ENCODE results near the gene GTF2H1. TPM values are rescaled to one million over a fixed set of nuclear protein-coding genes. Genes with fewer than 3 reads are reported as not detected.

GTF2H1 gene
- total RNA-seq, 1 experiment from 2014 or later: 39.4 TPM

GRCh38 chr11:18361154-18361553, 38.8 kb downstream of the GTF2H1 start:
- DNase-seq: no peak
- no peak overlapping the region for H3K27ac Mint-ChIP-seq
- no peaks in the 10 kb centered on the region for H3K23me2 ChIP-seq (ENCODE audit: insufficient read length, low read depth, low read length, poor library complexity, severe bottlenecking)
- H3K27me3 Mint-ChIP-seq (ENCODE audit: low read depth): no peaks in the 10 kb centered on the region
- no peak overlapping the region for H2BK120ac ChIP-seq (ENCODE audit: low read depth, low read length, poor library complexity, severe bottlenecking)
- no peaks in the 10 kb centered on the region for H3K79me2 ChIP-seq (ENCODE audit: insufficient read depth, low read length)
- H3K14ac ChIP-seq (ENCODE audit: insufficient read depth, low read length): no peak overlapping the region
- no peak overlapping the region for H3T11ph ChIP-seq (ENCODE audit: low read length)
- H2AFZ ChIP-seq (ENCODE audit: low read length): no peak overlapping the region
- H3K79me1 ChIP-seq (ENCODE audit: insufficient read depth, low read depth, low read length, poor library complexity, severe bottlenecking): no peaks in the 10 kb centered on the region
- H4K20me1 ChIP-seq (ENCODE audit: control insufficient read depth, insufficient read depth, insufficient read length): no peaks in the 10 kb centered on the region
- H3K9me3 ChIP-seq (ENCODE audit: control insufficient read depth, low read depth, low read length): no peaks in the 10 kb centered on the region
- H3K56ac ChIP-seq (ENCODE audit: insufficient read length, low read depth, low read length): no peak overlapping the region
- H3K27ac ChIP-seq (ENCODE audit: insufficient read length, low read depth, low read length): no peak overlapping the region
- H3K18ac ChIP-seq (ENCODE audit: insufficient read length, low read depth, low read length): no peak overlapping the region
- H4K5ac ChIP-seq (ENCODE audit: insufficient read length, low read depth, low read length): no peak overlapping the region
- WGBS (ENCODE audit: extremely low coverage, insufficient read length, low lambda C conversion rate): no CpG with 5 or more reads among the region's 5 CpGs
- no peak overlapping the region for H2BK20ac ChIP-seq (ENCODE audit: low read depth, low read length, poor library complexity, severe bottlenecking)
- H3K4me1 Mint-ChIP-seq: no peaks in the 10 kb centered on the region
- peaks cover 21 to 61% (median 53%) of the 10 kb centered on the region in 3 experiments; a peak in 6 of 7 replicates for H3K36me3 Mint-ChIP-seq (ENCODE audit: insufficient read depth in 1 of 3, low read depth in 3 of 3)
- no peak overlapping the region for H2BK5ac ChIP-seq (ENCODE audit: insufficient read length, low read length)
- H3K4me2 ChIP-seq (ENCODE audit: insufficient read depth, insufficient read length, low read length): no peak overlapping the region
- H3K27me3 ChIP-seq (ENCODE audit: insufficient read depth, low read length): no peaks in the 10 kb centered on the region
- H3K4me1 ChIP-seq (ENCODE audit: insufficient read depth, low read length): no peaks in the 10 kb centered on the region
- H3K4ac ChIP-seq (ENCODE audit: low read depth, low read length): no peak overlapping the region
- no peak overlapping the region for H4K91ac ChIP-seq (ENCODE audit: insufficient read length, low read depth, low read length)
- H2BK15ac ChIP-seq (ENCODE audit: low read depth, low read length): no peak overlapping the region
- H4K8ac ChIP-seq (replicated peaks; ENCODE audit: insufficient read length, low read depth, low read length): no peak overlapping the region
- H3K23ac ChIP-seq (ENCODE audit: insufficient read length, low read depth, low read length): no peak overlapping the region
- no peak for TF ChIP-seq CTCF (conservative IDR thresholded peaks at IDR 0.05)
- H3K9me3 Mint-ChIP-seq: no peaks in the 10 kb centered on the region
- H2BK12ac ChIP-seq (ENCODE audit: insufficient read length, low read depth, low read length): no peak overlapping the region
- no peak overlapping the region for H2AK5ac ChIP-seq (ENCODE audit: insufficient read length, low read length)
- H3K4me3 Mint-ChIP-seq: no peak overlapping the region
- H3K9ac ChIP-seq (ENCODE audit: extremely low read depth, insufficient read length, low read length): no peak overlapping the region

Data from H9 (cell line).